ENCODE data around the gene ARAP2. TPM values are rescaled to one million over a fixed set of nuclear protein-coding genes. Genes with fewer than 3 reads are reported as not detected.

ARAP2 gene
- total RNA-seq, 3 donors from 2014 or later (not counting 1 experiment from before 2014, with no cell fraction given): 199 to 295 (median 270) TPM

- H3K36me3 ChIP-seq (ENCODE audit: control insufficient read depth, insufficient read depth, low read length): no peaks in the 10 kb centered on the region
- no peaks in the 10 kb centered on the region for H3K9me3 Mint-ChIP-seq
- DNase-seq (no peak), ATAC-seq (no peak)
- H3K4me1 ChIP-seq (ENCODE audit: control insufficient read depth, insufficient read depth, low read length): no peaks in the 10 kb centered on the region
- H3K27me3 ChIP-seq (ENCODE audit: control insufficient read depth, insufficient read depth, low read length): no peaks in the 10 kb centered on the region
- H3K27ac ChIP-seq (ENCODE audit: low read length): no peak overlapping the region
- no peak overlapping the region for H3K27ac Mint-ChIP-seq
- no peak overlapping the region for H3K4me3 ChIP-seq (ENCODE audit: low read length)
- no peaks in the 10 kb centered on the region for H3K27me3 Mint-ChIP-seq (ENCODE audit: low read depth in 2 of 2)
- WGBS (ENCODE audit: insufficient coverage): 89% methylated on average over 3 of the region's 3 CpGs
- no peak overlapping the region for H3K4me3 Mint-ChIP-seq
- TF ChIP-seq CTCF (IDR thresholded peaks at IDR 0.05): no peak
- no peaks in the 10 kb centered on the region for H3K9me3 ChIP-seq (ENCODE audit: control insufficient read depth, insufficient read depth, low read length)
- intact Hi-C loops (cut with micrococcal nuclease): no loop called here
- H3K36me3 Mint-ChIP-seq: no peaks in the 10 kb centered on the region
- no peaks in the 10 kb centered on the region for H3K4me1 Mint-ChIP-seq
These were observed 224.0 kb downstream of the ARAP2 start for GRCh38 chr4:36020351-36020750.

Other genes starting within 250 kb of the ARAP2 start
- gene DTHD1, start 37.1 kb upstream of the ARAP2 start, total RNA-seq: 10 to 100 TPM; 67.0 to 95.4 (median 81.5) TPM

All from natural killer cell (primary cell).